CD4-positive, alpha-beta memory T cell (primary cell): ENCODE measurements around the gene C17orf78. TPM values are rescaled to one million over a fixed set of nuclear protein-coding genes. Genes with fewer than 3 reads are reported as not detected.
"Not testable (repeated sequence)": the region's sequence is repeated elsewhere in the genome, so short reads cannot be mapped to it uniquely, and the experiment has no call there.

ENCODE experiments used
- CTCF ChIA-PET: fragments of 350-600 bp; sonication (Branson Sonifier 250); formaldehyde crosslinking; loops from one replicate; lab custom pipeline; 2021; ENCODE audit warnings: inconsistent platforms; ENCODE audit not compliant: partially characterized antibody; lab: Charles Lee
- POLR2A ChIA-PET: fragments of 350-600 bp; sonication (Branson Sonifier 250); formaldehyde crosslinking; loops from one replicate; lab custom pipeline; 2021; ENCODE audit not compliant: partially characterized antibody; lab: Charles Lee
- DNase-seq, 5 donors: peaks; one replicate each; pipeline versions ENCODE4 v3.0.0 to v3.0.0-alpha.2; 2020 to 2022; ENCODE audit warnings: mixed read lengths in 1 of 5
- H3K27ac ChIP-seq: one replicate; pipeline ENCODE4 v1.7.0; 2013; ENCODE audit warnings: low read depth, low read length
- H3K27me3 ChIP-seq: 2 replicates; pipeline ENCODE4 v1.7.0; 2013; ENCODE audit warnings: mild to moderate bottlenecking, low read length, moderate library complexity; ENCODE audit not compliant: insufficient read depth
- H3K36me3 ChIP-seq: 2 replicates; pipeline ENCODE4 v1.7.0; 2013; ENCODE audit warnings: mild to moderate bottlenecking, low read length, moderate library complexity; ENCODE audit not compliant: insufficient read depth
- H3K4me1 ChIP-seq: 2 replicates; pipeline ENCODE4 v1.7.0; 2013; ENCODE audit warnings: mild to moderate bottlenecking, low read length, moderate library complexity; ENCODE audit not compliant: insufficient read depth
- H3K4me3 ChIP-seq, 2 donors: one replicate each; pipeline ENCODE4 v1.7.0; 2013; ENCODE audit warnings: low read length in 2 of 2, mild to moderate bottlenecking in 1 of 2
- H3K9me3 ChIP-seq, 2 donors: one replicate each; pipeline ENCODE4 v1.7.0; 2013; ENCODE audit warnings: low read length in 2 of 2, control low read depth in 1 of 2; ENCODE audit not compliant: control insufficient read depth in 1 of 2
- H3K27ac Mint-ChIP-seq, 7 donors: one replicate each; pipeline ENCODE4 v1.8.0; 2020 to 2021; ENCODE audit warnings: mixed read lengths in 7 of 7, mild to moderate bottlenecking in 6 of 7, inconsistent platforms in 3 of 7, moderate library complexity in 3 of 7
- H3K27me3 Mint-ChIP-seq, 2 donors: one replicate each; pipeline ENCODE4 v1.8.0; 2020 to 2021; ENCODE audit warnings: mixed read lengths in 2 of 2
- H3K36me3 Mint-ChIP-seq, 2 donors: one replicate each; pipeline ENCODE4 v1.8.0; 2020 to 2021; ENCODE audit warnings: mixed read lengths in 2 of 2, inconsistent platforms in 1 of 2, mild to moderate bottlenecking in 1 of 2
- H3K4me1 Mint-ChIP-seq, 4 donors: one replicate each; pipeline ENCODE4 v1.8.0; 2020 to 2021; ENCODE audit warnings: mixed read lengths in 4 of 4, mild to moderate bottlenecking in 1 of 4
- H3K4me3 Mint-ChIP-seq, 8 donors: one replicate each; pipeline ENCODE4 v1.8.0; 2020 to 2021; ENCODE audit warnings: mixed read lengths in 8 of 8, mild to moderate bottlenecking in 7 of 8, moderate library complexity in 6 of 8, inconsistent platforms in 3 of 8
- H3K9me3 Mint-ChIP-seq, 8 donors: one replicate each; pipeline ENCODE4 v1.8.0; 2020 to 2021; ENCODE audit warnings: mixed read lengths in 8 of 8, mild to moderate bottlenecking in 5 of 8, inconsistent platforms in 3 of 8, moderate library complexity in 1 of 8
- intact Hi-C: fragments of 100-400 bp; cut with micrococcal nuclease; formaldehyde crosslinking; loops from one replicate; pipeline ENCODE4 v1.15.1; 2023
- polyA plus RNA-seq, 2 donors: library from polyadenylated mRNA; unstranded; fragments of 300-500 nt; fragmentation: Illumina TruSeq; gene quantifications; one replicate each; pipeline ENCODE4 v1.2.3, GENCODE V29; 2021
- total RNA-seq, 2 experiments: library from RNA; stranded (reverse); gene quantifications; one replicate each; pipeline ENCODE4 v1.2.3, GENCODE V29; 2021

The C17orf78 gene
- total and polyA plus RNA-seq, 4 experiments from 2014 or later: not detected

DNA sequence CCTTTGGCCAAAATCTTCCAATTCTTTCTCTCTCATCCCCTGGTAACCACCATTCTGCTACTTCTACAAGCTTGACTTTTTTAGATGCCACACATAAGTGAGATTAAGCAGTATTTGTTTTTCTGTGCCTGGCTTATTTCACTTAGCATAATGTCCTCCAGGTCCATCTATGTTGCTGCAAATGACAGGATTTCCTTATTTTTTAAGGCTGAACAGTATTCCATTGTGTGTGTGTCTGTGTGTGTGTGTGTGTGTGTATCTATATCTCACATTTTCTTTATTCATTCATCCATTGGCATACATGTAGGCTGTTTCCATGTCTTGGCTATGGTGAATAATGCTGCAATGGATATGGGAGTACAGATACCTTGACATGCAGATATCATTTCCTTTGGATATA, 24.7 kb downstream of the C17orf78 start:
- Mint-ChIP-seq H3K36me3 (no peaks in the 10 kb centered on the region), H3K9me3 (no peaks in the 10 kb centered on the region), H3K4me1 (peaks cover 12 to 27% (median 17%) of the 10 kb centered on the region in 4 donors), H3K27ac (no peak overlapping the region), H3K4me3 (no peak overlapping the region), H3K27me3 (no peaks in the 10 kb centered on the region)
- Histone ChIP-seq H3K9me3 (no peaks in the 10 kb centered on the region), H3K27ac (no peak overlapping the region), H3K4me1 (peaks cover 6% of the 10 kb centered on the region), H3K36me3 (no peaks in the 10 kb centered on the region), H3K27me3 (no peaks in the 10 kb centered on the region), H3K4me3 (no peak overlapping the region)
- ChIA-PET CTCF (no interaction called here), POLR2A (no interaction called here)
- no peak for DNase-seq
- intact Hi-C loops: no loop called here

DNA sequence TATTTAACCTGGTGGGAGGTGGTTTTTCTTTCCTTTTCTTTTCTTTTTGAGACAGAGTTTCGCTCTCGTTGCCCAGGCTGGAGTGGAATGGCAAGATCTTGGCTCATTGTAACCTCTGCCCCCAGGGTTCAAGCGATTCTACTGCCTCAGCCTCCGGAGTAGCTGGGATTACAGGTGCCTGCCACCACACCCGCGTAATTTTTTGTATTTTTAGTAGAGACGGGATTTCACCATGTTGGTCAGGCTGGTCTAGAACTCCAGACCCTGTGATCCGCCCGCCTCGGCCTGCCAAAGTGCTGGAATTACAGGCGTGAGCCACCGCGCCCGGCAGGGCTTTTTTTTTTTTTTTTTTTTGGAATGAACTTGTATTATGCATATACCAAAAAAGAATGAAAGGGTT, 29.7 kb downstream of the C17orf78 start:
- H3K4me1 Mint-ChIP-seq: peaks cover 21 to 45% (median 33%) of the 10 kb centered on the region in 4 donors
- intact Hi-C loops: not testable (repeated sequence)

DNA sequence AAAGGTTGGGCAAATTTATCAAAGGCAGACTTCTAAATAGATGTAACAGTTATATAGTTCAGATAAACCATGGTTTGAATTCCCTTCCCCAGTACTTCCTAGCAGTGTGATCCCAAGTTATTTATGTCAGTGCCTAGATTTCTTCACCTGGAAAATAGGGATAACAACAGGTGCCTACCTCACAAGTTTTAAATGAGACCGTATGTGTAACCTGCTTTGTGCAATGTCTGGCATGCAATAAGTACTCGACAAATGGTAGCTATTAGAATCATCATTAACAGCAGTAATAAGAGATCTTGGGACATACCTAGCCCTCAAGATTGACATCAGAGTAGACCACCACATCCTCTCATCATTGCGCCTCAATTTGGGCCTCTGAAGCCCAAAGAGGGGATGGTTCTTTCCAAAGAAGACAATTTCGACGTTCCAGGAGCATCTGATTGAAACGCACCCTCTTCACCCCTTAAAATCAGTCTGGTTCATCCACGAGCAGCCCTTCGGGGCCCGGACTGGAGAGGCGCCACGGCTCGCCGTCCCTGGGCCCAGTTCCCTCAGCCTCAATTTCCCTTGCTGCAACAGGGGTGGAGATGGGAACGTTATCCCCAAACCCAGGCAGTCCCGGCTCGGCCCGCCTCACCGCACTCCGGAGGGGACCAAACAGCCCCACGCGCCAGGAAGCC, 30.3 kb downstream of the C17orf78 start:
- intact Hi-C loops: no loop called here
- Histone ChIP-seq H3K4me3 (peak overlapping the region; percentile 38 to 78), H3K27me3 (no peaks in the 10 kb centered on the region), H3K27ac (peak overlapping the region; percentile 66), H3K9me3 (no peaks in the 10 kb centered on the region), H3K36me3 (no peaks in the 10 kb centered on the region), H3K4me1 (peaks cover 25% of the 10 kb centered on the region)
- H3K27me3 Mint-ChIP-seq: no peaks in the 10 kb centered on the region
- H3K4me1 Mint-ChIP-seq: peaks cover 21 to 45% (median 33%) of the 10 kb centered on the region in 4 donors
- H3K4me3 Mint-ChIP-seq: peak overlapping the region; percentile 92 to 99 (median 96)
- DNase-seq: no peak
- H3K27ac Mint-ChIP-seq: peak overlapping the region; percentile 80 to 94 (median 93)
- ChIA-PET POLR2A (no interaction called here), CTCF (no interaction called here)
- no peaks in the 10 kb centered on the region for H3K9me3 Mint-ChIP-seq
- H3K36me3 Mint-ChIP-seq: peaks cover 6 to 16% of the 10 kb centered on the region in 2 donors

More for the DNA sequence above, 29.7 kb downstream of the C17orf78 start:
- H3K36me3 ChIP-seq, H3K9me3 ChIP-seq, DNase-seq, POLR2A ChIA-PET, H3K4me3 ChIP-seq, H3K27me3 ChIP-seq, H3K9me3 Mint-ChIP-seq, H3K27me3 Mint-ChIP-seq: not testable (repeated sequence)
- peak overlapping the region in 5 of 7 donors; percentile 15 to 94 (median 93) for H3K27ac Mint-ChIP-seq
- H3K36me3 Mint-ChIP-seq: peaks cover under 1 to 11% of the 10 kb centered on the region in 2 donors
- Histone ChIP-seq H3K4me1 (peaks cover 25% of the 10 kb centered on the region), H3K27ac (peak overlapping the region; percentile 66)
- H3K4me3 Mint-ChIP-seq: peak overlapping the region; percentile 92 to 99 (median 96)
- CTCF ChIA-PET: interaction anchor here (1.2 kb wide), 1 partner anchor 32 kb away, joined by 3 read pairs; no protein-coding TSS in a partner anchor

DNA sequence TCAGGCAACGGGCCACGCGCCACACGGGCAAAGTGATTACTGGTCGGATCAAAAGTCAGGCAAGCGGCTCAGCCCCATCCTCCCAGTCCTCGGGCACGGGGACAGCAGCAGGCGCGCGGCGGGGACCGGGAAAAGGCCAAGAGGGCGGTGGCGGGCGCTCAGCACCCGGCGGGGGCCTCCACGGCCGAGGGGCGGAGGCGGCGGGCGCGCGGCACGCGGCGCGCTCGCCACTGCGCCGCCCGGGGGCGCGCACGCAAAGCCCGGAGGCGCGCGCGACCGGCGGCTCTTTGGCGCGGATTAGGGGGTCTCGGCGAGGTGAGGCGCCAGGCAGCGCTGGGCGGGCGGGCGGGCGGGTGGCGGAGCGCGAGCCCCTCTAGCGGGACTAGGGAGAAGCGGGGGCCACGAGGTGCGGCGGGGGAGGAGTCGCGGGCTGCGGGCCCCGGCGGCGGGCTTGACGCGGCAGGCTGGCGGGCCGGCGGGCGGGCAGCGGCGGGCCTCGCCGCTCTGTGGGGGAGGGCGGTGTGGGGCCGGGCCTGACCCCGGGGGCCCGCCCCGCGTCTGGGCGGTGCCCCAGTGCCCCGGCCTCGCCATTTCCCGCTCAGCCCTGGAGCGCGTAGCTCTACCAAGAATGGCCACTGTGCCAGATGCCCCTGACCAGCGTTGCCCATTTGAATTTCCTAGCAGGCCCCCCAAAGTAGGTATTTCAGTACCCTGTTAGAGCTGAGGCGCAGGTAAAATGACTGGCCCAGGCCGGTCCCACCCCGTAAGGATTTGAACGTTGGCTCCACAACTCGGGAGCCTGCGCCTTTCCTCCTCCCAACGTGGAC, 31.1 kb downstream of the C17orf78 start, which contains the start of the genes ACACA and TADA2A:
TSS of gene ACACA (minus strand) at position 202 of the 827 bp plus-strand sequence. CDS start 537 bp downstream, outside the sequence.
TSS of gene TADA2A (plus strand) at position 252 of the 827 bp plus-strand sequence. CDS start 4,480 bp downstream, outside the sequence.
- H3K9me3 ChIP-seq: no peaks in the 10 kb centered on the region
- H3K36me3 ChIP-seq: no peaks in the 10 kb centered on the region
- peaks cover 21 to 45% (median 33%) of the 10 kb centered on the region in 4 donors for H3K4me1 Mint-ChIP-seq
- H3K27ac ChIP-seq: peak within 1 kb of the TSS; percentile 66
- DNase-seq: peak; percentile 62 to 77 (median 72)
- peaks cover 7 to 21% of the 10 kb centered on the region in 2 donors for H3K36me3 Mint-ChIP-seq
- H3K27me3 Mint-ChIP-seq: no peaks in the 10 kb centered on the region
- ChIA-PET POLR2A (interaction anchor here (0.7 to 2.1 kb wide), 6 partner anchors 10 to 861 kb away, joined by 3 to 8 read pairs (median 4); partner anchors contain the start of genes DUSP14 and SYNRG), CTCF (no interaction called here)
- intact Hi-C loops: no loop called here
- H3K4me1 ChIP-seq: peaks cover 25% of the 10 kb centered on the region
- H3K27me3 ChIP-seq: no peaks in the 10 kb centered on the region
- H3K4me3 ChIP-seq: peak within 1 kb of the TSS; percentile 73 to 95
- H3K27ac Mint-ChIP-seq: peak within 1 kb of the TSS; percentile 91 to 97 (median 93)
- H3K4me3 Mint-ChIP-seq: peak within 1 kb of the TSS; percentile 92 to 99 (median 96)
- H3K9me3 Mint-ChIP-seq: no peaks in the 10 kb centered on the region

GRCh38 chr17:37408145-37408479, 32.3 kb downstream of the C17orf78 start:
- peaks cover 7 to 27% of the 10 kb centered on the region in 2 donors for H3K36me3 Mint-ChIP-seq
- intact Hi-C loops, CTCF ChIA-PET, H3K9me3 ChIP-seq, H3K27me3 ChIP-seq, H3K36me3 ChIP-seq, H3K9me3 Mint-ChIP-seq, H3K27me3 Mint-ChIP-seq, DNase-seq, H3K27ac ChIP-seq, H3K4me3 ChIP-seq: not testable (repeated sequence)
- peaks cover 25% of the 10 kb centered on the region for H3K4me1 ChIP-seq
- H3K27ac Mint-ChIP-seq: peak overlapping the region; percentile 10 to 97 (median 93)
- peak overlapping the region; percentile 90 to 98 (median 94) for H3K4me3 Mint-ChIP-seq
- POLR2A ChIA-PET: interaction anchor here (1.5 to 2.1 kb wide), 2 partner anchors 49 to 81 kb away, joined by 6 to 8 read pairs; partner anchors contain the start of gene DUSP14
- H3K4me1 Mint-ChIP-seq: peaks cover 18 to 40% (median 30%) of the 10 kb centered on the region in 4 donors

DNA sequence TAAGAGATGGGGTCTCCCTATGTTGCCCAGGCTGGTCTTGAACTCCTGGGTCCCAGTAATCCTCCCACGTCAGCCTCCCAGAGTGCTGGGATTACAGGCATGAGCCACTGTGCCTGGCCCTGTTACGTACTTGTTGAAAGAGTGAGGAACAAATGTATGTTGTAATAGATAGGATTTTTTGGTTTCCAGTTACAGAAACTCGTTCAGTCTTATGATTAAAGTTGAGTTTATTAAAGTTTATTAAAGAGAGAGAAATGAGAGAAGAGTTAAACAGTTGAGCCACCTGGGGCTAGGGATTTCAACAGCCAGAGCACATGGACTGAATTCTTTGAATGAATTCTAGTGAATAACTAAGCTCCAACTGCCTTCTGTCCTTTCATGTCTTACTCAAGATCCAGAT, 34.6 kb downstream of the C17orf78 start:
- intact Hi-C loops: no loop called here
- Mint-ChIP-seq H3K4me1 (peaks cover 17 to 35% (median 25%) of the 10 kb centered on the region in 4 donors), H3K9me3 (no peaks in the 10 kb centered on the region), H3K36me3 (peaks cover 24 to 44% of the 10 kb centered on the region in 2 donors), H3K27ac (peak overlapping the region in 2 of 7 donors; percentile 18 to 61), H3K27me3 (no peaks in the 10 kb centered on the region), H3K4me3 (peak overlapping the region in 1 of 8 donors; percentile 39)
- no peak overlapping the region for H3K27ac ChIP-seq
- no peaks in the 10 kb centered on the region for H3K9me3 ChIP-seq
- DNase-seq: no peak
- ChIA-PET CTCF (no interaction called here), POLR2A (interaction anchor here (0.6 kb wide), 1 partner anchor 199 kb away, joined by 3 read pairs; the partner anchor contains the start of gene SYNRG)
- no peak overlapping the region for H3K4me3 ChIP-seq
- H3K27me3 ChIP-seq: no peaks in the 10 kb centered on the region
- H3K36me3 ChIP-seq: peaks cover 11% of the 10 kb centered on the region
- H3K4me1 ChIP-seq: peaks cover 21% of the 10 kb centered on the region
